ENCODE data around the gene GRK1.

DNA sequence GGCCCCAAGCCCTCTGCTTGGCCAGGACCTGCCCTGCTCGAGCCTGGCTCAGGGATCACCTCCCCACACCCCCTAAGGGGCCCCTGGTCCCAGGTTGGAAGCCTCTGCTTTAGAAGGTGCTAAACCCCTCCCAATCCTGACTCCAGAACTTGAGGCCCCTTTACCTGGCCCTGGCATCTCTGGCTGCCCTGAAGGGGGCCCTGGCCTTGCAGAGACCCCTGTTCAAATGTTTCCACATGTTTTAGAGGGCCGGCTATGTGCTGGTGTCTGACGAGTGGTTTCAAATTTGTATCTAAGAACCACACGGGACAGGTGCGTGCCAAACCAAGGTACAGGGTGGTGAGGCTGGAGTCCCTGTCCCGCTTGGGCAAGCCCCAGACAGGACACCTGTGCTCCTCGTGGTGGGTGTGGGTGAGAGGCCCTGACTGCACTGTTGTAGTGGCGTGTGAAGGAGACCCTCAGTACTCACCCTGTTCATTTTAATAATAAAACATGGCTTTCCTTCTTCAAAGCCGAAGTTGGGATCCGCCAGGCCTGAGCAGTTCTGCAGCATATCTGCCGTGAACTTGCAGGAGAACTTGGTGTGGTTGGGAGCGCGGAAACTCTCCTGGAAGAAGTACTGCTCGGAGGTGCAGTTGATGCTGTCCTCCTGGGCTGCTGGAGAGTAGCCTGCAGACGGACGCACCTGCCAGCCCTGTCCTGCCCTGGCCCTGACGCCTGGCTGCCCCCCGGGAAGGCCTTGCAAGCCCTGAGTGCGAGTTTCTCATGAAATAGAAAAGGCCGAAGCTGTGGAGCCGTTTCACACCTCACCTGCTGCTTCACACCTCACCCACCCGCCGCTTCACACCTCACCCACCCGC is 14.4 kb upstream of the GRK1 start:
- TF ChIP-seq, protein P1, sequence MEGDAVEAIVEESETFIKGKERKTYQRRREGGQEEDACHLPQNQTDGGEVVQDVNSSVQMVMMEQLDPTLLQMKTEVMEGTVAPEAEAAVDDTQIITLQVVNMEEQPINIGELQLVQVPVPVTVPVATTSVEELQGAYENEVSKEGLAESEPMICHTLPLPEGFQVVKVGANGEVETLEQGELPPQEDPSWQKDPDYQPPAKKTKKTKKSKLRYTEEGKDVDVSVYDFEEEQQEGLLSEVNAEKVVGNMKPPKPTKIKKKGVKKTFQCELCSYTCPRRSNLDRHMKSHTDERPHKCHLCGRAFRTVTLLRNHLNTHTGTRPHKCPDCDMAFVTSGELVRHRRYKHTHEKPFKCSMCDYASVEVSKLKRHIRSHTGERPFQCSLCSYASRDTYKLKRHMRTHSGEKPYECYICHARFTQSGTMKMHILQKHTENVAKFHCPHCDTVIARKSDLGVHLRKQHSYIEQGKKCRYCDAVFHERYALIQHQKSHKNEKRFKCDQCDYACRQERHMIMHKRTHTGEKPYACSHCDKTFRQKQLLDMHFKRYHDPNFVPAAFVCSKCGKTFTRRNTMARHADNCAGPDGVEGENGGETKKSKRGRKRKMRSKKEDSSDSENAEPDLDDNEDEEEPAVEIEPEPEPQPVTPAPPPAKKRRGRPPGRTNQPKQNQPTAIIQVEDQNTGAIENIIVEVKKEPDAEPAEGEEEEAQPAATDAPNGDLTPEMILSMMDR (IDR thresholded peaks at IDR 0.05; ENCODE audit: poor library complexity) = no peak
- no peak for TF ChIP-seq EZH2 (IDR thresholded peaks at IDR 0.05; ENCODE audit: borderline replicate concordance)

Data from hepatocyte (in vitro differentiated cells).